Measurements from ENCODE around the gene SH3PXD2B. TPM values are rescaled to one million over a fixed set of nuclear protein-coding genes. Genes with fewer than 3 reads are reported as not detected.

The SH3PXD2B gene
- total and polyA plus RNA-seq, 2 of the 4 experiments (the other 2 are of a cell fraction): 8.2 to 14.4 TPM

DNA sequence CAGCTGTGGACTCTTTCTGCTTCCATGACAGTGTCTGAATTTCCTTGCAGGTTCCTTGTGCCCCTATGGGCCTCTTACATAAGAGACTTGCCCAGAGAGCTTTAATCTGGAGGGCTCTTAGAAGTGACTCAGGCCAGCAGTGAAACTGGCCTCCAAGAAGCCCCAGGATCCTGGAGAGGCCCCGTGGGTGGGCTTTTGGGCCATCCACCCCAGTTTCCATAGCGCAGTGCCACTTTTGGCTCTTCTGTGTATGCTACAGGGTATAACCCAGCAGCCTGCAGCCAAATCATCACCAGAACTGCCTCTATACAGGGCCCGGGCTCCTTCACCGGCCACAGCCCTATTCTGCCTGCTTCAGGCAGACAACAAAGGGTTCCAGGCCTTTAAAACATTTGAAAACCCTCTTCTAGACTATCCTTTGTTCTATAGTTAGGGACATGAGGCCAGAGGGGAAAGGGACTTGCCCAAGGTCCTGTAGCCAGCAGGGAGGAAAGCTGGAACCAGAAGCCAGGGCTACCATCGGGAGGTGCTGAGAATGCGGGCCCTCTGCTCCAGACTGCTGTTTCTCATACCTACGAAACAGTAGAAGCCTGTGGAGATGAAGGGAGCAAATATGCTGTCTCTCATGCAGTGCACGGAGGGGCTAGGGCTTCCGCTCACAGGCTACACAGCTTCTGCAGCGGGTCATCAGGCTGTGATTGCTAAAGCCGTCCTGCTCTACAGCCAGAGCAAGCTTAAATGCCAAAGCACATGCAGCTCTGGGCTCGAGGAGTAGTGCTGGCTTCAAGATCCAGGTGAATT lies 18.0 kb downstream of the SH3PXD2B start:
- Histone ChIP-seq H2AK5ac (ENCODE audit: low read depth, low read length) (no peak overlapping the region), H2BK5ac (ENCODE audit: low read depth, low read length, poor library complexity, severe bottlenecking) (no peak overlapping the region), H2AFZ (replicated peaks; ENCODE audit: low read length, poor library complexity) (no peak overlapping the region), H4K20me1 (ENCODE audit: insufficient read depth, low read length) (peaks cover 75% of the 10 kb centered on the region), H3K9me1 (ENCODE audit: insufficient read depth, low read length) (peaks cover 15% of the 10 kb centered on the region), H3K36me3 (ENCODE audit: control insufficient read depth, insufficient read depth, low read length) (peaks cover 18% of the 10 kb centered on the region), H3K9ac (ENCODE audit: low read depth, low read length) (no peak overlapping the region), H4K5ac (ENCODE audit: low read depth, low read length) (no peak overlapping the region), H2AK9ac (replicated peaks; ENCODE audit: low read depth, low read length, poor library complexity) (no peak overlapping the region), H3K23ac (ENCODE audit: low read depth, low read length) (no peak overlapping the region), H3K56ac (ENCODE audit: extremely low read depth, insufficient read depth, low read length) (no peak overlapping the region), H4K8ac (ENCODE audit: low read depth in 2 of 2, low read length in 2 of 2) (no peak overlapping the region), H2BK120ac (ENCODE audit: low read depth, low read length) (no peak overlapping the region), H3K18ac (ENCODE audit: low read depth, low read length) (no peak overlapping the region), H4K91ac (ENCODE audit: insufficient read depth, low read depth, low read length) (no peak overlapping the region), H3K27ac (ENCODE audit: insufficient read depth, low read length) (no peak overlapping the region), H2BK15ac (ENCODE audit: low read depth, low read length) (no peak overlapping the region), H3K4me3 (ENCODE audit: insufficient read depth, low read depth, low read length) (no peak overlapping the region), H3K9me3 (ENCODE audit: control insufficient read depth, insufficient read depth, low read length) (no peaks in the 10 kb centered on the region), H3K27me3 (ENCODE audit: control insufficient read depth, insufficient read depth, low read length) (no peaks in the 10 kb centered on the region), H3K79me1 (ENCODE audit: low read depth in 1 of 2, low read length in 2 of 2) (peaks cover 31 to 78% of the 10 kb centered on the region in 2 experiments), H3K14ac (replicated peaks; ENCODE audit: low read depth, low read length) (no peak overlapping the region), H3K4ac (ENCODE audit: low read depth, low read length) (no peak overlapping the region), H2BK20ac (ENCODE audit: low read depth, low read length) (no peak overlapping the region), H3K4me2 (ENCODE audit: low read depth, low read length) (no peak overlapping the region), H3K4me1 (ENCODE audit: control insufficient read depth, insufficient read depth, low read length) (peaks cover 13% of the 10 kb centered on the region)
- intact Hi-C loops (cut with micrococcal nuclease) (no loop called here), in situ Hi-C loops (cut with MboI; ENCODE audit: low sequenced_read_pairs) (no loop called here), dilution Hi-C loops (cut with HindIII; ENCODE audit: low sequenced_read_pairs, unreplicated experiment) (no loop called here)
- 96% methylated on average over 9 of the region's 12 CpGs; no CpG with 5 or more reads in 1 of the 2 experiments for WGBS, 2 experiments (ENCODE audit: extremely low coverage in 2 of 2, insufficient read length in 1 of 2)
- ATAC-seq (ENCODE audit: low read depth) (no peak), DNase-seq (no peak)
- CTCF ChIA-PET: interaction anchor here (0.6 kb wide), 1 partner anchor 11 kb away, joined by 3 read pairs; no protein-coding TSS in a partner anchor
- TF ChIP-seq NFE2L2 (IDR thresholded peaks at IDR 0.05; ENCODE audit: low read depth, low read length) (no peak), FOS (IDR thresholded peaks at IDR 0.05; ENCODE audit: low read depth, low read length) (no peak), MXI1 (IDR thresholded peaks at IDR 0.05; ENCODE audit: borderline replicate concordance, low read depth, low read length) (no peak), RCOR1 (IDR thresholded peaks at IDR 0.05; ENCODE audit: insufficient replicate concordance, low read length) (no peak), MAZ (IDR thresholded peaks at IDR 0.05; ENCODE audit: borderline replicate concordance, low read depth, low read length) (no peak)
- POLR2A ChIA-PET (ENCODE audit: unreplicated experiment): no interaction called here
- BruUV-seq (replicated peaks): no TSS peak

All from IMR-90 (cell line).